Gastroesophageal sphincter (tissue), 4 donors: ENCODE data around the gene MAGT1. TPM values are rescaled to one million over a fixed set of nuclear protein-coding genes. Genes with fewer than 3 reads are reported as not detected.
"Not testable (repeated sequence)": the region's sequence is repeated elsewhere in the genome, so short reads cannot be mapped to it uniquely, and the experiment has no call there.

Experiments
- ATAC-seq: fragments of 150-250 bp; one replicate; pipeline ENCODE4 v1.9.1; 2016; ENCODE audit warnings: mild to moderate bottlenecking, moderate library complexity
- H3K27ac ChIP-seq, 4 donors: fragments of 200-600 bp; sonication (generic) in 3 of 4; 1 replicate in 3 of 4; 2 replicates in 1 of 4; pipeline ENCODE4 v1.5.1; 2016 to 2019
- H3K27me3 ChIP-seq: fragments of 200-600 bp; sonication (generic); one replicate; pipeline ENCODE4 v1.5.1; 2019
- H3K36me3 ChIP-seq, 2 donors: fragments of 200-600 bp; sonication (generic); one replicate each; pipeline ENCODE4 v1.5.1; 2019; ENCODE audit warnings: control low read depth in 1 of 2
- H3K4me1 ChIP-seq, 3 donors: fragments of 200-600 bp; sonication (generic); 1 replicate in 2 of 3; 2 replicates in 1 of 3; pipeline ENCODE4 v1.5.1; 2016 to 2019; ENCODE audit warnings: control low read depth in 2 of 3
- H3K4me3 ChIP-seq, 2 donors: fragments of 200-600 bp; sonication (generic); one replicate each; pipeline ENCODE4 v1.5.1; 2019; ENCODE audit warnings: mild to moderate bottlenecking in 1 of 2, moderate library complexity in 1 of 2
- H3K9me3 ChIP-seq, 3 donors: fragments of 200-600 bp; sonication (generic); one replicate each; pipeline ENCODE4 v1.5.1; 2017 to 2019; ENCODE audit warnings: control low read depth in 2 of 3
- CTCF ChIP-seq, 4 experiments: fragments of 200-600 bp in 2 of 4; fragments of 450-650 bp in 2 of 4; sonication (generic) in 1 of 4; IDR thresholded peaks; one replicate each; pipeline ENCODE4 v1.5.1; 2017 to 2019; ENCODE audit warnings: antibody characterized with exemption in 4 of 4, mild to moderate bottlenecking in 2 of 4, moderate library complexity in 2 of 4
- EP300 ChIP-seq: sonication (generic); formaldehyde crosslinking; IDR thresholded peaks from one replicate; pipeline ENCODE4 v1.6.1; 2017; ENCODE audit warnings: antibody characterized with exemption, mild to moderate bottlenecking
- POLR2A ChIP-seq, 2 donors: fragments of 450-650 bp; IDR thresholded peaks; one replicate each; pipeline ENCODE4 v1.6.1; 2017; ENCODE audit warnings: antibody characterized with exemption in 2 of 2, mild to moderate bottlenecking in 2 of 2, moderate library complexity in 1 of 2
- POLR2AphosphoS5 ChIP-seq: sonication (generic); formaldehyde crosslinking; IDR thresholded peaks from one replicate; pipeline ENCODE4 v1.6.1; 2017; ENCODE audit warnings: antibody characterized with exemption
- WGBS, 2 donors: methylation state at CpG; one replicate each; pipeline ENCODE4 v1.1.5; 2018; ENCODE audit warnings: low coverage in 1 of 2; 5-methylcytosine and 5-hydroxymethylcytosine counted together
- total RNA-seq, 4 donors: library from RNA; depleted of rRNA; stranded (reverse); fragments of >200 nt; gene quantifications; one replicate each; pipeline ENCODE4 v1.1.0, GENCODE V29; 2016

MAGT1 gene
- total RNA-seq, 4 donors from 2014 or later = 23.6 to 37.8 (median 31.9) TPM

GRCh38 chrX:77900688-77901087, 5.5 kb upstream of the MAGT1 start:
- Histone ChIP-seq H3K4me1 (peaks cover 0 to 21% (median 0%) of the 10 kb centered on the region in 3 donors), H3K27ac (peak overlapping the region; percentile 79 to 98 (median 82)), H3K27me3 (no peaks in the 10 kb centered on the region), H3K4me3 (peak overlapping the region; percentile 60 to 99), H3K9me3 (no peaks in the 10 kb centered on the region), H3K36me3 (peaks cover 0 to 32% of the 10 kb centered on the region in 2 donors)
- 63 to 89% methylated on average over 1 of the region's 1 CpG for WGBS, 2 donors
- ATAC-seq = no peak
- TF ChIP-seq CTCF (IDR thresholded peaks at IDR 0.05) = no peak
- TF ChIP-seq POLR2A (IDR thresholded peaks at IDR 0.05) = no peak
- TF ChIP-seq EP300 = no peak
- no peak for TF ChIP-seq POLR2AphosphoS5

- Histone ChIP-seq H3K4me3 (peak within 1 kb of the TSS; percentile 60 to 99), H3K27me3 (no peaks in the 10 kb centered on the region), H3K9me3 (no peaks in the 10 kb centered on the region), H3K36me3 (peaks cover 0 to 18% of the 10 kb centered on the region in 2 donors), H3K27ac (peak within 1 kb of the TSS; percentile 79 to 98 (median 84)), H3K4me1 (peaks cover 0 to 22% (median 0%) of the 10 kb centered on the region in 3 donors)
- WGBS, 2 donors = 1 to 40% methylated on average over 23 to 26 of the region's 28 CpGs
- ATAC-seq = peak; percentile 82
- TF ChIP-seq POLR2A (IDR thresholded peaks at IDR 0.05) (peak; percentile 34 to 54), POLR2AphosphoS5 (peak; percentile 78), EP300 (no peak), CTCF (IDR thresholded peaks at IDR 0.05) (peak; percentile 16 to 47 (median 38))
These were observed 4.0 kb upstream of the MAGT1 start, which contains the start of gene COX7B for GRCh38 chrX:77899081-77899828. Gene COX7B (plus strand): TSS chrX:77899468. CDS start chrX:77899554, 86 bp downstream.

- Histone ChIP-seq H3K9me3 (no peaks in the 10 kb centered on the region), H3K4me1 (peaks cover 0 to 24% (median 6%) of the 10 kb centered on the region in 3 donors), H3K36me3 (no peaks in the 10 kb centered on the region), H3K4me3 (peak overlapping the region in 1 of 2 donors; percentile 64), H3K27ac (peak overlapping the region in 1 of 4 donors; percentile 91), H3K27me3 (no peaks in the 10 kb centered on the region)
- no peak for ATAC-seq
- WGBS, 2 donors = 84 to 88% methylated on average over 6 to 10 of the region's 10 CpGs
- TF ChIP-seq POLR2A (IDR thresholded peaks at IDR 0.05) (no peak), EP300 (no peak), POLR2AphosphoS5 (no peak), CTCF (IDR thresholded peaks at IDR 0.05) (no peak)
These were observed 1.5 kb downstream of the MAGT1 start for GRCh38 chrX:77893713-77894112.

GRCh38 chrX:77892887-77893286, 2.3 kb downstream of the MAGT1 start:
- WGBS, 2 donors = 80% methylated on average over 2 of the region's 2 CpGs
- H3K36me3 ChIP-seq = no peaks in the 10 kb centered on the region
- H3K9me3 ChIP-seq = no peaks in the 10 kb centered on the region
- TF ChIP-seq POLR2AphosphoS5 (no peak), POLR2A (IDR thresholded peaks at IDR 0.05) (no peak), EP300 (no peak), CTCF (IDR thresholded peaks at IDR 0.05) (no peak)
- H3K4me3 ChIP-seq = no peak overlapping the region
- ATAC-seq = no peak
- peaks cover 0 to 24% (median 6%) of the 10 kb centered on the region in 3 donors for H3K4me1 ChIP-seq
- no peak overlapping the region for H3K27ac ChIP-seq
- no peaks in the 10 kb centered on the region for H3K27me3 ChIP-seq

- not testable (repeated sequence) for H3K27ac ChIP-seq, H3K4me1 ChIP-seq, H3K9me3 ChIP-seq, H3K4me3 ChIP-seq, ATAC-seq, H3K27me3 ChIP-seq, H3K36me3 ChIP-seq
- WGBS, 2 donors = 33 to 100% methylated on average over 1 to 3 of the region's 4 CpGs
These were observed 13.8 kb downstream of the MAGT1 start for GRCh38 chrX:77881418-77881817.
